HUES64 (cell line): ENCODE measurements around the gene ANGPTL5.
"Not testable (repeated sequence)": the region's sequence is repeated elsewhere in the genome, so short reads cannot be mapped to it uniquely, and the experiment has no call there.

Experiments used
- H3K27ac ChIP-seq: 2 replicates; pipeline ENCODE4 v1.7.0; 2013; ENCODE audit warnings: low read depth, low read length, inconsistent platforms
- H3K27me3 ChIP-seq: 2 replicates; pipeline ENCODE4 v1.6.1; 2013; ENCODE audit warnings: mild to moderate bottlenecking, low read length; ENCODE audit not compliant: insufficient read depth
- H3K36me3 ChIP-seq: 2 replicates; pipeline ENCODE4 v1.6.1; 2013; ENCODE audit warnings: mild to moderate bottlenecking, low read length; ENCODE audit not compliant: insufficient read depth
- H3K4me1 ChIP-seq: 2 replicates; pipeline ENCODE4 v1.6.1; 2013; ENCODE audit warnings: mild to moderate bottlenecking, low read length, moderate library complexity; ENCODE audit not compliant: insufficient read depth
- H3K4me3 ChIP-seq: 2 replicates; pipeline ENCODE4 v1.5.1; 2013; ENCODE audit warnings: mild to moderate bottlenecking, low read length, moderate library complexity
- H3K9ac ChIP-seq: 2 replicates; pipeline ENCODE4 v1.6.1; 2013; ENCODE audit warnings: mild to moderate bottlenecking, low read depth, low read length
- H3K9me3 ChIP-seq: 2 replicates; pipeline ENCODE4 v1.6.1; 2013; ENCODE audit warnings: low read depth, low read length; ENCODE audit not compliant: insufficient read depth
- WGBS: fragments of 150-250, 120-280 bp; methylation state at CpG from one replicate; pipeline ENCODE4 v1.1.7; 2013; ENCODE audit warnings: missing lambda C conversion rate; 5-methylcytosine and 5-hydroxymethylcytosine counted together

The ANGPTL5 gene

DNA sequence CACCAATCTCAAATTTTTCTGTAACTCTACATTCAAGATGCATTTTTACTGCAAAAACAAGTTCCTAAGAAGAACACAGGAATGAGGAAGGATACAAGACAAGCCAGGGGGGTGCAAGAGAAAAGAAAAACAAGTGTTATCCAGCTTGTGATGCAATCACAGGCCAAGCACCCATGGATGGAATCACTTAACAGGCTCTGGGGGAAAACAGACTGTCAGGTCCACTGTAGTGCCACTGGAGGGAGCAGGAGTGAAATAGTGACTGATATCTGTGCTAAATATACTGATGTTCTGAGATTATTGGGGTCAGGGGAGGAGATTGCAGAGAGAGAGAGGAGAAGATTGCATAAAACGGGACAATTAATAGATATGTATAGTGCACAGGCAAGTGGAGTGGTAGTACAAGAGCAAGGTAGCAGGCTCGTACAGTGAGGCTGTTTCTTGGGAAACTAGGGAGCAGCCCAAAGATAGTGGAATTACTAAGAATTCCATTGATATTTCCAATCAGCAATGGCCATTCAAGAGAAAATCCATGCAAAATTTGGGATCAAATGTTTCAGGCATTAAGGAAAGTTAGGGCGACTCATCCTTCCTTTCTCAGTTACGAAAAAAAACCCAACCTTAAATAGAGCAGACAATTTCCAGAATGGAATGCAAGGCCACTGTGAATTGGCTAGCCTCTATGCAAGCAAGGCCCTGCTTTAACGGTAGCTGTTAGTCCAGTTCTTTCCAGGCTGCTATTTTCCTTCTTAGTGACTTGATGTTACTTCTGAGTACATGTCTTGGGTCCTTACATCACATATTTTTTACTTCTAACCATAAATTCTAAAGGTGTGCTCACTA lies 53.7 kb downstream of the ANGPTL5 start:
- no peaks in the 10 kb centered on the region for H3K27me3 ChIP-seq
- peaks cover 6% of the 10 kb centered on the region; the same call in 1 of the 2 replicates for H3K9me3 ChIP-seq
- H3K4me1 ChIP-seq = peaks cover 13% of the 10 kb centered on the region; the same call in 1 of the 2 replicates
- H3K9ac ChIP-seq = no peak overlapping the region
- 0 out of 2 replicates have a peak overlapping the region, but pooled peaks have one; percentile 0 for H3K27ac ChIP-seq
- no peak overlapping the region for H3K4me3 ChIP-seq
- WGBS = 70% methylated on average over 5 of the region's 5 CpGs
- H3K36me3 ChIP-seq = no peaks in the 10 kb centered on the region

DNA sequence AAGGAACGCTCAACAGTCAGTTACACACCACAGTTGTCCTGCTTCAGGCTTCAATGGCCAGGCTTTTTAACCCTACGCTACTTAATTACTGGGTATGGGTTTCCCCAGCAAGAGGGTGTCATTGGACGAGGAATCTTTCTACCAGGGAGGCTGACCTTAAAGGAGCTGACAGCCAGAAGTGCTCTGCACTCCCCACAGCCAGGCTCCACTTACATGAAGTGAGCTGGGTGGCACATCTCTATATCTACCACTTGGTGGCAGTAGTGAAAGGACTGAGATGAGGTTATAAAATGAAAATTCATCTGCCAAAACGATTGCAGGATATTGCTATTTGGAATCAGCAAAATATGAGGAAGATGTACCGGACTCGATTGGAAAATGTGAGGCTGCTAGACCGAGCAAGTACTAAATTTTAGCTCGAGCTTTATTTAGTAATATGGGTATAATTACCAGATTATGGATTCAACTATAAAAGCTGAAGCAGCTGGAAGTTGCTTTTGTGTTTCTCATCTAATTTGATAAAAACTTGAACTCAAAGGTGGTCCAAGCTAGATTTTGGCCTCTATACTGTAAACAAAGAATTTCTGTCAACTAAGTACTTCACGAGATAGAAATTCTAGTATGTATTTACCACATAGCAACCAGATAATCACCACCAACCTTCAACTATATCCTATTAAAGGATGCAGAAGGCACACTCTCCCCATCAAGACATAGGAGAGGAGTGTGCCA lies 55.5 kb downstream of the ANGPTL5 start:
- Histone ChIP-seq H3K4me1 (peaks cover 13% of the 10 kb centered on the region; the same call in 1 of the 2 replicates), H3K27me3 (no peaks in the 10 kb centered on the region), H3K9me3 (peaks cover 6% of the 10 kb centered on the region; the same call in 1 of the 2 replicates), H3K36me3 (no peaks in the 10 kb centered on the region), H3K27ac (no peak overlapping the region), H3K9ac (no peak overlapping the region), H3K4me3 (no peak overlapping the region)
- WGBS = 60% methylated on average over 9 of the region's 9 CpGs

DNA sequence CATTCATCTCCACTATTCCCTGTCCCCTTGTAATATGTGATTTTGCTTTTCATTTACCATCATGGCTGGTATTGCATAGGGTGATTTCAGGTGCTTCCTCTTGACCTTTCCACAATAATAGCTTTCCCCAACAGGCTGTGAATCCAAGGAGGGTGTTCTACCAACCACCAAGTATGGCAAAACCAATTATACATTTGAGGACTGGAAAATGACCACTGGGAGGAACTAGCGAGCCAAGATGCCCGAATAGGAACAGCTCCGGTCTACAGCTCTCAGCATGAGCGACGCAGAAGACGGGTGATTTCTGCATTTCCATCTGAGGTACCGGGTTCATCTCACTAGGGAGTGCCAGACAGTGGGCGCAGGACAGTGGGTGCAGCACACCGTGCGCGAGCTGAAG lies 64.1 kb downstream of the ANGPTL5 start:
- H3K27ac ChIP-seq, H3K36me3 ChIP-seq, H3K9ac ChIP-seq, H3K4me3 ChIP-seq, H3K4me1 ChIP-seq, H3K27me3 ChIP-seq: not testable (repeated sequence)
- H3K9me3 ChIP-seq = peaks cover 11% of the 10 kb centered on the region
- WGBS = 92% methylated on average over 11 of the region's 11 CpGs

DNA sequence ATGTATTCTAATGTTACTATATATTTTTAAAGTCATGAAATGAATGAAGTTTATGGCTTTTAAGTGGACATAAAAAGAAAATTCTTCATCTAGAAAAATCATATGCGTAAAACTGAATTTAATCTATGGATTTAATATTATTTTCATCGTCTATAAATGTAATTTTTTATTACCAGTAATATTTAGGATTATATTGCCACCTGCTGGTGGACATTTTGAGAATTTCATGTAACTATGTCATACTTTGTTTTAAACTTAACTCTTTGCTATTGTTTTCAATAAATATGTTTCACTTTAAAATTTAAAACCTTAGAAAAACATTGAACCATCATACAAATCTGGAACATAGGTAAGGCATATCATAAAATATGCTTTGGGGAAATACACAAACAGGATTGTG lies 68.1 kb downstream of the ANGPTL5 start:
- Histone ChIP-seq H3K9me3 (peaks cover 11% of the 10 kb centered on the region), H3K36me3 (no peaks in the 10 kb centered on the region), H3K27ac (no peak overlapping the region), H3K4me3 (no peak overlapping the region), H3K27me3 (no peaks in the 10 kb centered on the region), H3K9ac (no peak overlapping the region), H3K4me1 (no peaks in the 10 kb centered on the region)
- no CpG with 5 or more reads among the region's 2 CpGs for WGBS

DNA sequence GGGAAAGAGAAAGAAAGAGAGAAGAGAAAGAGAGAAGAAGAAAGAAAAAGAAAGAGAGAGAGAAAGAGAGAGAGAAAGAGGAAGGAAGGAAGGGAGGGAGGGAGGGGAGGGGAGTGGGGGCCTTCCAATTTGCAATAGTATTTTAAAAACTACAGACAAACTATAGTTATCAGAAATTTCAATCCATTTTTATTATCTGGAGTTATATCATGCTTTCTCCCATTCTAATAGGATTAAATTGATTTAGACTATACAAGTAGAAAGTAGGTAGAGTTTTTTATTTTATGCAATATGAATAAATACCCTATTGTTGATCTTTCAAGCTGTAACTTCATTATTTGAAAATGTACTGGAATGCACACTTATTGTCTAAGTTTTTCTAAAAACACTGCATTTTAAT lies 71.7 kb downstream of the ANGPTL5 start:
- no peak overlapping the region for H3K4me3 ChIP-seq
- H3K27me3 ChIP-seq = no peaks in the 10 kb centered on the region
- H3K9me3 ChIP-seq = peaks cover 3% of the 10 kb centered on the region; the same call in 1 of the 2 replicates
- H3K9ac ChIP-seq = no peak overlapping the region
- no peak overlapping the region for H3K27ac ChIP-seq
- H3K4me1 ChIP-seq = no peaks in the 10 kb centered on the region
- H3K36me3 ChIP-seq = no peaks in the 10 kb centered on the region

DNA sequence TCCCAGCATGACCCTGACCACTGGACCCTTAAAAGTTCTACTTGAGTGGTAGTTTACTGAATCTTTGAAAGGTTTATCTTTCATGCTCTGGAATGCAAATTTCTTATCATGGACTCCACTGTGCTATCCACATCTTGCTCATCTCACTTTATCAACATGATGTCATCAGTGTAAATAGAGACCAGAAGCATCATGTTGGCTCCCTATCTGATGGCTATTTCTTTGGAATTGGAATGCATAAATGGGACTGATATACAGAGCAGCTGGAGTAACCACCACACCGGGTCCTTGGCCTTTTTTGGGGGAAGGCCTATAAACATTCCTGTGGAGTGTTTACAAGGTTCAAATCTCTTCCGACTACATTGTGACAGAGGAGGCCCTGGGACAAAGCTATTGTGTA lies 75.6 kb downstream of the ANGPTL5 start:
- Histone ChIP-seq H3K9me3 (peaks cover 3% of the 10 kb centered on the region; the same call in 1 of the 2 replicates), H3K27ac (no peak overlapping the region), H3K9ac (no peak overlapping the region), H3K36me3 (no peaks in the 10 kb centered on the region), H3K4me3 (no peak overlapping the region), H3K4me1 (no peaks in the 10 kb centered on the region), H3K27me3 (no peaks in the 10 kb centered on the region)
- WGBS = 93% methylated on average over 2 of the region's 2 CpGs
